OCI-LY3 (cell line): Measurements from ENCODE around the gene FBXO42.

Source experiments
- H2AFZ ChIP-seq: fragments of 200-600, 300-600 bp; shearing (Covaris generic); 2 replicates; pipeline ENCODE4 v1.6.0; 2014; ENCODE audit warnings: antibody characterized with exemption, low read depth, low read length
- H3K27ac ChIP-seq: fragments of 200-600, 300-600 bp; sonication (generic); 2 replicates; pipeline ENCODE4 v1.5.1; 2014; ENCODE audit warnings: mild to moderate bottlenecking, low read length, moderate library complexity, mixed read lengths
- H3K27me3 ChIP-seq: fragments of 200-600, 300-600 bp; sonication (generic); 2 replicates; pipeline ENCODE4 v1.6.1; 2014; ENCODE audit warnings: low read depth, low read length, mixed read lengths
- H3K36me3 ChIP-seq: fragments of 200-600, 300-600 bp; sonication (generic); replicated peaks from 2 replicates; pipeline ENCODE3; 2014; ENCODE audit warnings: low read depth, low read length, mixed read lengths
- H3K4me1 ChIP-seq: fragments of 300-600, 200-600 bp; sonication (generic); 2 replicates; pipeline ENCODE4 v1.6.1; 2014; ENCODE audit warnings: low read length, mixed read lengths
- H3K4me2 ChIP-seq: fragments of 200-600, 300-600 bp; sonication (generic); 2 replicates; pipeline ENCODE4 v1.6.1; 2014; ENCODE audit warnings: low read length, mixed read lengths
- H3K4me3 ChIP-seq: fragments of 300-600, 200-600 bp; sonication (generic); 2 replicates; pipeline ENCODE4 v1.5.1; 2014; ENCODE audit warnings: antibody characterized with exemption, mild to moderate bottlenecking, low read length, moderate library complexity
- H3K79me2 ChIP-seq: fragments of 300-600, 200-600 bp; shearing (Covaris generic); 2 replicates; pipeline ENCODE4 v1.6.1; 2014; ENCODE audit warnings: mild to moderate bottlenecking, low read length, mixed read lengths
- H3K9ac ChIP-seq: fragments of 300-600, 200-600 bp; shearing (Covaris generic); 2 replicates; pipeline ENCODE4 v1.6.0; 2014; ENCODE audit warnings: mild to moderate bottlenecking, low read length, moderate library complexity
- H3K9me3 ChIP-seq: fragments of 200-600, 300-600 bp; shearing (Covaris generic); 2 replicates; pipeline ENCODE4 v1.6.1; 2014; ENCODE audit warnings: low read length, mixed read lengths; ENCODE audit not compliant: insufficient read depth
- H4K20me1 ChIP-seq: fragments of 200-600, 300-600 bp; sonication (generic); 2 replicates; pipeline ENCODE4 v1.6.1; 2016; ENCODE audit warnings: low read length, mixed read lengths; ENCODE audit not compliant: insufficient read depth
- CTCF ChIP-seq: fragments of 200-600, 300-600 bp; sonication (generic); IDR thresholded peaks from 2 replicates; pipeline ENCODE4 v1.5.1; 2014; ENCODE audit warnings: antibody characterized with exemption, low read length, low read depth
- EZH2phosphoT487 ChIP-seq: fragments of 200-600 bp; shearing (Covaris generic); IDR thresholded peaks from 2 replicates; pipeline ENCODE4 v1.6.1; 2018; ENCODE audit warnings: antibody characterized with exemption, mixed run types, low read depth

FBXO42 gene

GRCh38 chr1:16298653-16299052, 53.6 kb downstream of the FBXO42 start:
- H3K27ac ChIP-seq: no peak overlapping the region
- no peak overlapping the region for H3K9ac ChIP-seq
- TF ChIP-seq EZH2phosphoT487: no peak
- no peaks in the 10 kb centered on the region for H3K27me3 ChIP-seq
- no peak overlapping the region for H3K4me2 ChIP-seq
- no peak overlapping the region for H3K4me3 ChIP-seq
- no peaks in the 10 kb centered on the region for H3K79me2 ChIP-seq
- H3K36me3 ChIP-seq: peaks cover 24% of the 10 kb centered on the region
- peaks cover 11% of the 10 kb centered on the region for H4K20me1 ChIP-seq
- H3K9me3 ChIP-seq: no peaks in the 10 kb centered on the region
- no peak overlapping the region for H2AFZ ChIP-seq
- H3K4me1 ChIP-seq: peaks cover 7% of the 10 kb centered on the region

GRCh38 chr1:16296643-16297042, 55.6 kb downstream of the FBXO42 start:
- Histone ChIP-seq H3K36me3 (peaks cover 20% of the 10 kb centered on the region), H3K27ac (no peak overlapping the region), H3K4me3 (no peak overlapping the region), H2AFZ (no peak overlapping the region), H3K4me2 (no peak overlapping the region), H3K27me3 (no peaks in the 10 kb centered on the region), H3K4me1 (peaks cover 7% of the 10 kb centered on the region), H3K9ac (no peak overlapping the region), H3K79me2 (no peaks in the 10 kb centered on the region; the same call in 1 of the 2 replicates), H4K20me1 (peaks cover 11% of the 10 kb centered on the region), H3K9me3 (no peaks in the 10 kb centered on the region)
- TF ChIP-seq CTCF: no peak
- no peak for TF ChIP-seq EZH2phosphoT487

- no peak overlapping the region for H3K4me3 ChIP-seq
- H3K27ac ChIP-seq: no peak overlapping the region
- H3K4me2 ChIP-seq: no peak overlapping the region
- H3K9ac ChIP-seq: no peak overlapping the region
- no peaks in the 10 kb centered on the region for H3K9me3 ChIP-seq
- H3K79me2 ChIP-seq: no peaks in the 10 kb centered on the region; the same call in 1 of the 2 replicates
- H3K27me3 ChIP-seq: no peaks in the 10 kb centered on the region
- peaks cover 7% of the 10 kb centered on the region for H3K4me1 ChIP-seq
- H3K36me3 ChIP-seq: peaks cover 22% of the 10 kb centered on the region
- TF ChIP-seq EZH2phosphoT487 (no peak), CTCF (no peak)
- peaks cover 14% of the 10 kb centered on the region for H4K20me1 ChIP-seq
- no peak overlapping the region for H2AFZ ChIP-seq
Observed at GRCh38 chr1:16294219-16295212, 57.8 kb downstream of the FBXO42 start.

GRCh38 chr1:16293538-16293937, 58.7 kb downstream of the FBXO42 start:
- Histone ChIP-seq H3K79me2 (no peaks in the 10 kb centered on the region; the same call in 1 of the 2 replicates), H3K4me2 (no peak overlapping the region), H3K4me3 (no peak overlapping the region), H3K9me3 (no peaks in the 10 kb centered on the region), H3K4me1 (peaks cover 7% of the 10 kb centered on the region), H3K27ac (no peak overlapping the region), H3K27me3 (no peaks in the 10 kb centered on the region), H3K36me3 (peaks cover 22% of the 10 kb centered on the region), H4K20me1 (peaks cover 14% of the 10 kb centered on the region), H3K9ac (no peak overlapping the region), H2AFZ (no peak overlapping the region)
- TF ChIP-seq EZH2phosphoT487: no peak
- TF ChIP-seq CTCF: no peak
